Activated CD4-positive, alpha-beta T cell treated with anti-CD3 and anti-CD28 coated beads for 36 hours (primary cell): Measurements from ENCODE around the gene C1orf159. TPM values are rescaled to one million over a fixed set of nuclear protein-coding genes. Genes with fewer than 3 reads are reported as not detected.
A peak's percentile ranks its signal among the peaks of the same experiment; 100 is the strongest.

Source experiments
- ATAC-seq: fragments of 200-7000 bp; cut with Tn5 transposase; one replicate; pipeline ENCODE4 v1.10.0; 2021; ENCODE audit warnings: mild to moderate bottlenecking, moderate library complexity
- CTCF ChIA-PET: fragments of 350-600 bp; sonication (Branson Sonifier 250); formaldehyde crosslinking; loops from one replicate; lab custom pipeline; 2021; ENCODE audit warnings: antibody characterized with exemption; lab: Charles Lee
- POLR2A ChIA-PET: fragments of 350-600 bp; sonication (Branson Sonifier 250); formaldehyde crosslinking; loops from one replicate; lab custom pipeline; 2021; ENCODE audit warnings: antibody characterized with exemption, inconsistent platforms; lab: Charles Lee
- DNase-seq: peaks from one replicate; pipeline ENCODE4 v3.0.0-alpha.2; 2020
- H3K27ac Mint-ChIP-seq: one replicate; pipeline ENCODE4 v1.8.0; 2021; ENCODE audit warnings: mixed read lengths
- H3K27me3 Mint-ChIP-seq: one replicate; pipeline ENCODE4 v1.8.0; 2021; ENCODE audit warnings: mixed read lengths
- H3K36me3 Mint-ChIP-seq: one replicate; pipeline ENCODE4 v1.8.0; 2021; ENCODE audit warnings: low read depth, mixed read lengths
- H3K4me1 Mint-ChIP-seq: one replicate; pipeline ENCODE4 v1.8.0; 2021; ENCODE audit warnings: mixed read lengths
- H3K4me3 Mint-ChIP-seq: one replicate; pipeline ENCODE4 v1.8.0; 2021; ENCODE audit warnings: mild to moderate bottlenecking, moderate library complexity, mixed read lengths
- H3K9me3 Mint-ChIP-seq: one replicate; pipeline ENCODE4 v1.8.0; 2021; ENCODE audit warnings: low read depth, mixed read lengths
- intact Hi-C, 2 experiments: fragments of 100-400 bp; cut with DNase I in 1 of 2; cut with micrococcal nuclease in 1 of 2; formaldehyde crosslinking; loops; one replicate each; pipeline versions ENCODE4 v1.14.2 to v1.15.1; 2022 to 2024; cut with DNase I, micrococcal nuclease
- total RNA-seq, 2 experiments: library from RNA; stranded (reverse); gene quantifications; one replicate each; pipeline ENCODE4 v1.2.3, GENCODE V29; 2021

C1orf159 gene
- total RNA-seq = 10 to 100 TPM; 11.3 to 13.5 TPM

DNA sequence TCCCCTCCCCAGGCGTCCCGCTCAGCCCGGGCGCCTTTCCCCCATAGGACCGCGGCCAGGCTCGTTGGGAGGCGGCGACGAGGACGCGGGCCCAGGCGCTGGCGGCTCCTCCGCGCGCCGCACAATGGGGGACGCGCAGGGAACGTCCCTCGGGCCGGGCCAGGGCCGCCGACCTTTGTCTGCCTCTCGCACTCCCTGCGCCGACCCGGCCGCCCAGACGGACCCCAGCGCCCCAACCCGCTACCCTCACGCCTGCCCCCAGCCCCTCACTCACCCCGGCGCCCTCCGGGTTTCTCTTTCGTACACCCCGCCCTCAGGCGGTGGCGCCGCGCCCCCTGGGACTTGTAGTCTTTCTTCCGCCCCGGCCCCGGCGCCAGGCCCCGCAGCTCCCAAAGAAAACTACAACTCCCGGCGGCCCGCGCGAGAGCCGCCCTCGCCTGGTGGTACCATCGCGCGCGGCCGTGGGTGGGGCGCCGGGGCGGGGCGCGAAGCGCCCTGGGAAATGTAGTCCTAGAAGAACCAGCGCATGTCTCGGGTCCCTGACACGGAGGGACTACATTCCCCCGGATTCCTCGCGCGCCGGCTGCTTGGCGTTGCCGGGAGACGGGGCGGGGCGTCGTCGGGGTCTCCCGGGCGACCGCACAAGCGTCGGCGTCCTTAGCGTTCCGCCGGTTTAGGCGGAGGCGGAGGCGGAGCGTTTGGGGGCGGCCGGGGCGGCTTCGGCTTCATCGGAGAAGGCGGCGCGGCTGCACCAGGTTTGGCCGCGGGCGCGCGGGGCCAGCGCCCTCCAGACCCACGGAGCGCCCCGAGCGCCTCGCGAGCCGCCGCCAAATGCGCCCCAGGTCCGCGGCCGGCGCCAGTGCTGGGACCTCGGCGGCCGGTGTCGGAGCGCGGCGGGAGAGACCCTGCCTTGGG is at the start of gene C1orf159:
TSS of gene C1orf159 (minus strand) at position 304 of the 915 bp plus-strand sequence. CDS start 24,546 bp downstream, outside the sequence.
- ATAC-seq (peak; percentile 96), DNase-seq (peak; percentile 99)
- peaks cover 34% of the 10 kb centered on the region for H3K36me3 Mint-ChIP-seq
- ChIA-PET POLR2A (interaction anchor here (0.6 kb wide), 1 partner anchor 20 kb away, joined by 3 read pairs; no protein-coding TSS in a partner anchor), CTCF (interaction anchor here (0.6 to 0.8 kb wide), 2 partner anchors 51 to 59 kb away, joined by 3 to 4 read pairs; no protein-coding TSS in a partner anchor)
- H3K27ac Mint-ChIP-seq = peak within 1 kb of the TSS; percentile 25
- peaks cover 3% of the 10 kb centered on the region for H3K27me3 Mint-ChIP-seq
- H3K4me1 Mint-ChIP-seq = peaks cover 11% of the 10 kb centered on the region
- intact Hi-C loops = loop anchor here (1.0 to 2.0 kb wide), 22 partner anchors 41 to 775 kb away; partner anchors contain the start of genes B3GALT6 (in 2 of the 2), SDF4 (in 2 of the 2), ATAD3B (in 1 of the 2) and AURKAIP1 (in 1 of the 2)
- peak within 1 kb of the TSS; percentile 76 for H3K4me3 Mint-ChIP-seq
- peaks cover 6% of the 10 kb centered on the region for H3K9me3 Mint-ChIP-seq

DNA sequence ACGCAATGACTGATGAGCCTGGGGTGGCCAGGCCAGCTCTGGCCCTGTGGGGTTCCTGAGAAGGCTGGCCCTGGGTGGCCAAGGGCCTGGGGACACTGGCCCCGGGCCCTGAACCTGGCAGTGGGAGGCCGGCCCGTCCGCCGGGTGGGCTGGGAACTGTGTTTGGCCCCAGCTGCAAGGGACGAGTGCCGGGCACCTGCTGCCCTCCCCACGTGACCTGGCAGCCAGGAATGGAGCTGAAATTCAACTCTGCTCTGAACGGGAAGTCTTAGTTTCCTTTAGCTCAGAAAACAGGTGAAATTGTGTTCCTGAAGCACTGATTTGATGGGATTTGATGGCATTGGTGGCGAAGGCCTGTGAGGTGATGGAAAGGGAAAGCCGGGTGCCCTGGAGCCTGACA is 49.6 kb upstream of the C1orf159 start:
- intact Hi-C loops = no loop called here
- CTCF ChIA-PET = interaction anchor here (1.0 kb wide), 1 partner anchor 15 kb away, joined by 3 read pairs; no protein-coding TSS in a partner anchor

DNA sequence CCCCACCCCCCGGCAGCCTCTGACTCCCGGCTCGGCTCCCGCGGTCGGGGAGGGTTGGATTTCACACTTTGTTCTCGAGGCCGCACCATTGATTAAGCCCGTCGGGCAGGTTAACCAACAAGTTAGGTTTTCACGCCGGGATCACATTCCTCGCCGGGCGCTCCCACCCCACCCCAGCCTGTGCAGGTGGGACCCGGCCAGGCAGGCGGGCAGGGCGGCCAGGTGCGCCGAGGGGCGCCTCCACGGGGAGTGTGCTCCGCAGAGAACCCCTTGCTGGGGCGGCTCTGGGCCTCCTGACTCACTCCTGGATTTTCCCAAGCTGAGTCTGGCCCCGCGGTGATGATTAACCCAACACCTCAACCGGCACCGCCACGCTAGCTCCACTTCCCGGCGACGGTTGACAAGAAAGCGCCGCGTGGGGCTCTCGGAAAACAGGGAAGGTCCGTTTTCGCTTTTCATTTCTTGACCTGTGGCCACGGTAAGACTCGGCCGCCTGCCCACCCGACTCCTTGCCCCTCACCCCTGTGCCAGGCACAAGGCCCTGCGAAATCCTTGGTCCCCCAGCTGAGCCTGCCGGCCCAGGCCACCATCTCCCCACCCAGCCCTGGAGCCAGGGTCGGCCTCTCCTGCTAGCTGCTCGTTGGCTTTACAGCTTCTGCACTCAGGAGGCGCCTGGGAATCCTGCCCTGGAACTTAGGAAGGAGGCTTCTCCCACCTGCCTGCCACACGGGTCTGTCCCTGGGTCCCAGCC is 49.0 kb upstream of the C1orf159 start:
- ATAC-seq = no peak
- no peak overlapping the region for H3K27ac Mint-ChIP-seq

More for the DNA sequence above, 49.6 kb upstream of the C1orf159 start:
- POLR2A ChIA-PET = no interaction called here
- Mint-ChIP-seq H3K9me3 (no peaks in the 10 kb centered on the region), H3K4me3 (no peak overlapping the region), H3K4me1 (peaks cover 3% of the 10 kb centered on the region), H3K27me3 (peaks cover 6% of the 10 kb centered on the region), H3K36me3 (no peaks in the 10 kb centered on the region), H3K27ac (peak overlapping the region; percentile 42)
- DNase-seq (no peak), ATAC-seq (no peak)

DNA sequence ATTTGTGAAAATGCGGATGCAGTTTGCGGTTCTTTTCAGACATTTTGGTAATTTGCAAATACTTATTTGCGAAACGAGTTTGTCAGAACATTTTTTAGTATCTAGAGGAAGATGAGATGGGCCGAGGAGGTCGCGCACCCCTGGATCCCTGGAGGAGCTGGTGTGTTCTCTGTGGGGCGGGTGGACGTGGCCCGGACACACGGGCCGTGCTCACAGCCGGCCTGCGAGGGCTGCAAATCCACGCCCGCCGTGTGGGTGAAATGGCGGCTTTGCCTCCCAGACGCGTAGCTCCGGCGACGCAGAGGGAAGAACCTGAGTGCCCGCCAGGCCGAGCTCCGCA is 48.4 kb upstream of the C1orf159 start:
- H3K4me3 Mint-ChIP-seq = no peak overlapping the region
- no peaks in the 10 kb centered on the region for H3K36me3 Mint-ChIP-seq
- no peaks in the 10 kb centered on the region for H3K9me3 Mint-ChIP-seq
- H3K27me3 Mint-ChIP-seq = peaks cover 2% of the 10 kb centered on the region
- ChIA-PET POLR2A (interaction anchor here (0.6 kb wide), 1 partner anchor 107 kb away, joined by 3 read pairs; no protein-coding TSS in a partner anchor), CTCF (no interaction called here)
- DNase-seq (no peak), ATAC-seq (no peak)
- no peak overlapping the region for H3K27ac Mint-ChIP-seq
- H3K4me1 Mint-ChIP-seq = no peaks in the 10 kb centered on the region
- intact Hi-C loops = no loop called here

More for the DNA sequence above, 49.0 kb upstream of the C1orf159 start:
- H3K27me3 Mint-ChIP-seq = peaks cover 3% of the 10 kb centered on the region
- DNase-seq = no peak
- POLR2A ChIA-PET = interaction anchor here (0.6 kb wide), 1 partner anchor 106 kb away, joined by 3 read pairs; no protein-coding TSS in a partner anchor
- H3K4me1 Mint-ChIP-seq = no peaks in the 10 kb centered on the region
- intact Hi-C loops = no loop called here
- no peak overlapping the region for H3K4me3 Mint-ChIP-seq
- CTCF ChIA-PET = interaction anchor here (1.0 kb wide), 1 partner anchor 16 kb away, joined by 3 read pairs; no protein-coding TSS in a partner anchor
- no peaks in the 10 kb centered on the region for H3K9me3 Mint-ChIP-seq
- H3K36me3 Mint-ChIP-seq = no peaks in the 10 kb centered on the region

DNA sequence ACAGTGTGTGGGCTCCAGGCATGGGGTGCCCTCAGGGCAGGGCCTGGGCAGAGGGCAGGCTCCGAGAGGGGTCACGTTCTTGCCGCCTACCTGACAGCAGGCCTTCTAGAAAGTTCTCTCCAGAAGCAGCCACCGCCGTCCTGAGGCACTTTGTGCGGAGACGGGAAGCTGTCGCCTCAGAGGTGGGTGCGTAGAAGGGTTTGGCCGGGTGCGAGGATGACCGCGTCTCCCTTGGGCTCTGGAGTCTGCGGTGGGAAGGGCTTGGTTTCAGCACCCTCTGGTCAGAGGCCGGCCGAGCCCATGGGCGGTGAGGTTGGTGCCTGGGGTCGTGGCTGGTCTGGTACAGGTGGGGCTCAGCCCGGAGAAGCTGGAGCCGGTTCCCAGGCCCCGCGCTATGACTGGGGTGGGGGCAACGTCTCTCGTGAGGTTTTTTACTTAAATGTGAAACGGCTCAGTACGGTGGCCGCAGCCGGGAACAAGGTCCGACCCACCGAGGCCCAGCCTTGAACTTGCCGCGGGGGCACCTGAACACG is 47.7 kb upstream of the C1orf159 start:
- Mint-ChIP-seq H3K27ac (no peak overlapping the region), H3K9me3 (no peaks in the 10 kb centered on the region), H3K4me3 (no peak overlapping the region), H3K27me3 (peaks cover 2% of the 10 kb centered on the region), H3K36me3 (no peaks in the 10 kb centered on the region), H3K4me1 (no peaks in the 10 kb centered on the region)
- CTCF ChIA-PET = no interaction called here
- intact Hi-C loops = no loop called here
- DNase-seq (no peak), ATAC-seq (no peak)
- POLR2A ChIA-PET = no interaction called here

DNA sequence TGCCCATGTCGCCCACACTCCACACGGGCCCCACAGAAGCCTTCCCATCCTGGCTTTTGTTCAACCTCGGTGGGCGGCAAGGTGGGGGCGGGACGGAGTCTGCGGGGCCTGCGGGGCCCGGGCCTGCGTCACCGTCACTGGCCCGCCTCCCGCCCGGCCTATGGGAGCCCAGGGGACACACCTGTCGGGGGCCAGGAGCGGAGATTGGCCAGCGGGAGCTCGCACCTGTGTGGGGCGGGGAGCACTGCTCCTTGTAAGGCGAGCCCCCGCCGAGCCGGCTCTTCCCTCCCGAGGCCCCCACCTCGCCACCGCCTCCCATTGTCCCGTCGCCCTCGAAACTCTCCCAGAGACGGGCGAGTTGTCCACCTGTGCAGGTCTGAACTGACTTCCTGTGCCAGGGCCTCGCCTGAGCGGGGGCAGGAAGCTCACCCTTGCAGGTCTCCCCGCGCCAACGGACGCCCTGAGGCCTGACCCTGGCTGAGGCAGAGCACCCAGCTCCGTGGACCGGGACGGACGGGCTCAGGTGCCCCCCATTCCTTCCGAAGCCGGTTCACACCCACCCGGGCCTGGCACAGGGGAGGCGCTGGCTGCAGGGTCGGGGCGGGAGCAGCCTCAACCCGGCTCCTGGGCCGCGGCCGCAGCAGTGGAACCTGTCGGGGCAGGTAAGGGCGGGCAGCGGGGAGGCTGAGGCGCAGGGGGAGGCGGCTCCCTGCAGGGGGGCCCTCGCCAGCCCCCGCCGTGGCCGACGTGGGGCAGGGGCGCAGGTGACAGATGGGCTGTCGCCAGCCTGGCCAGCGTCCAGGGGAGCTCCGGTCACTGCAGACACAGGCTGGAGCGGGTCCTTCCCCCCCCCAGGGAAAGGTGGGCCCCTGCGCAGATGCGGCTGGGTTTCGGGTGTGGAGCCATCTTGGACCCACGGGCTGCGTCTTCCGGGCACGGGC is 47.0 kb upstream of the C1orf159 start:
- H3K9me3 Mint-ChIP-seq = no peaks in the 10 kb centered on the region
- intact Hi-C loops = no loop called here
- POLR2A ChIA-PET = no interaction called here
- no peaks in the 10 kb centered on the region for H3K36me3 Mint-ChIP-seq
- DNase-seq (no peak), ATAC-seq (no peak)
- no peak overlapping the region for H3K4me3 Mint-ChIP-seq
- peaks cover 2% of the 10 kb centered on the region for H3K27me3 Mint-ChIP-seq
- CTCF ChIA-PET = no interaction called here
- H3K4me1 Mint-ChIP-seq = no peaks in the 10 kb centered on the region
- no peak overlapping the region for H3K27ac Mint-ChIP-seq

DNA sequence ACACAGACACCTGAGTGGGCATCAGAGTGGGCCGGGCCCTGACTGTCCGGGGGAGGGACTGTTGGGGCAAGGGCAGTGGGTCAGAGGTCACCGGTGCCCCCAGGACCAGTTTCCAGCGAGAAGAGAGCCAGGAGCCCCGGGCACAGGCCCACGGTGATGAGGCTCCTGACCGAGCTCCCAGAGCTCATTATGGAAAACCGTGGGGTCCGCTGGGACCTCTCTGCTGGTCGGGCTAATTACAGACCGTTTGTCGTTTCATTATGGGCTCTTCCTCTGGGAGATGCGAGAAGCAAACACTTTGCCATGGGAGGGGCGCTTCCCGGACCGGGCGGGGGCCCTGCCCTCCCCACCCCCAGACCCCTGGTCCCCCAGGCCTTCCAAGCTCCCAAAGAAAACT is 45.8 kb upstream of the C1orf159 start:
- Mint-ChIP-seq H3K27me3 (peaks cover 2% of the 10 kb centered on the region), H3K27ac (no peak overlapping the region), H3K4me3 (no peak overlapping the region), H3K9me3 (no peaks in the 10 kb centered on the region), H3K36me3 (no peaks in the 10 kb centered on the region), H3K4me1 (no peaks in the 10 kb centered on the region)
- ChIA-PET CTCF (interaction anchor here (0.6 to 0.8 kb wide), 2 partner anchors 18 to 25 kb away, joined by 3 to 4 read pairs; no protein-coding TSS in a partner anchor), POLR2A (no interaction called here)
- intact Hi-C loops = no loop called here
- ATAC-seq (no peak), DNase-seq (no peak)

DNA sequence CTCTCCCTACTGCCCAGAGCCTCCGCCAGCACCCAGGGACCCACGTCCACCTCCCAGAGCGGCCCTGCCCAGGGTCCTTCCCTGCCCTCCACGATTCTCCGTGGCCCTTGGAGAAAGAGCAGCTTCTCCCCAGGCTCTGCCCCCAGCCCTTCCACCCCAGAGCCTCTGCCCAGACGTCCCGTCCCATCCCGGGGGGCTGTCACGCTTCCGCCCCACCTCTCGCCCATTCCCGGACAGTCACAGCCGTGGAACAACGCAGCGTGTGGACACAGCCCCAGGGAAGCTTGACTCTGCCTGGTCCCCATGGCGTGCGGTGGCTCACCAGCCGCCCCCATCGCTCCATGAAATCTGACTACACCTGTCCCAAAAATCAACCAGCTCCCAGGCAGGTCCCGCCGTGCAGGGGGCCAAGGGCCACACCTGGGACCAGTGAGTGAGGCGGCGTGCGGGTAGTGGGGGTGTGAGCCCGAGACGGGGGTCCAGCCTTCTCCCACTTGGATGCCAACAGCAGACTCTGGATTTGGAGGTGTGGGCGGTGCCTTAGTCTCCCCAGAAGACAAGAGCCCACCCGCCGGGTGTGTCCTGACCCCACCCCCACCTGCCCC is 45.3 kb upstream of the C1orf159 start:
- Mint-ChIP-seq H3K36me3 (no peaks in the 10 kb centered on the region), H3K27me3 (peaks cover 2% of the 10 kb centered on the region), H3K4me1 (no peaks in the 10 kb centered on the region), H3K9me3 (no peaks in the 10 kb centered on the region), H3K27ac (no peak overlapping the region), H3K4me3 (no peak overlapping the region)
- DNase-seq = no peak
- ATAC-seq = no peak
- intact Hi-C loops = no loop called here
- CTCF ChIA-PET = interaction anchor here (0.6 to 0.8 kb wide), 3 partner anchors 18 to 39 kb away, joined by 3 to 6 read pairs (median 4); no protein-coding TSS in a partner anchor
- POLR2A ChIA-PET = no interaction called here

DNA sequence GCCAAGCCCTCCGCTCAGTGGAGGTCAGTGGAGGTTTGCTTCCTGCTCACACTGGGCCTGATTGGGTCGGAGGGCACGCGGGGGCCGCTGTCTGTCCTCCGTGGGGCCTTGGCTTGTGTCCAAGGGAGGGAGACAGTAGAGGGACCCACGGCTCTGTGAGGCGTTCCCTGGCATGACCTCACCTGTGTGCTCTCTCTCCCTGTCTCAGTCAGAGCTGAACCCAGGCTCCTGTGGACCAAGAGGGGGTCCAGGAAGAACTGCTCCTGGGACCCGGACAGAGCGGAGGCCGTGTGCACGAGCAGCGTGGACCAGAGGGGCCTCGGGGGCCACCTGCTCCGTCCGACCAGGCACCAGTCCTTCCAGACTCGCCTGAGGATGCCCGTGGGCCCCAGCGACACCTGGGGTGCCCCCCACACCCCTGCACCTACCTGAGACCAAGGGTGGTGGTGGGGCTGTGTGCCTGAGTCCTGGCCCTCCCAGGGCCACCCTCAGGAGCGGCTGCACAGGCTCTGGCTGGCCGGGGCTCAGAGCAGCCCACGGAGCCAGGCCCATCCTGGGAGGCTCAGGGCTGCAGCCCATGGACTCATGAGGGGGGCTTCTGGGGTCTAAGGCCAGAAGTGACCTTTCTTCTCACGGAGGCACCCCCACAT is 44.5 kb upstream of the C1orf159 start:
- H3K4me3 Mint-ChIP-seq = no peak overlapping the region
- intact Hi-C loops = no loop called here
- H3K4me1 Mint-ChIP-seq = no peaks in the 10 kb centered on the region
- POLR2A ChIA-PET = no interaction called here
- DNase-seq (no peak), ATAC-seq (no peak)
- no peaks in the 10 kb centered on the region for H3K36me3 Mint-ChIP-seq
- no peaks in the 10 kb centered on the region for H3K27me3 Mint-ChIP-seq
- CTCF ChIA-PET = interaction anchor here (0.7 kb wide), 1 partner anchor 39 kb away, joined by 6 read pairs; no protein-coding TSS in a partner anchor
- H3K27ac Mint-ChIP-seq = no peak overlapping the region
- H3K9me3 Mint-ChIP-seq = peaks cover under 1% of the 10 kb centered on the region
